DND-41 (cell line): ENCODE measurements around the gene HOMER3.

ENCODE experiments used
- ATAC-seq: fragments of 200-7000 bp; cut with Tn5 transposase; 3 replicates; pipeline ENCODE4 v1.9.1; 2021; ENCODE audit warnings: low read depth; ENCODE audit not compliant: insufficient read depth
- DNase-seq: peaks from one replicate; pipeline ENCODE4 v3.0.0-alpha.2; 2020
- H2AFZ ChIP-seq: 2 replicates; pipeline ENCODE4 v1.6.0; 2012; ENCODE audit warnings: low read depth, low read length
- H3K27ac ChIP-seq: 2 replicates; pipeline ENCODE4 v1.5.1; 2012; ENCODE audit warnings: low read length, inconsistent platforms
- H3K27me3 ChIP-seq: fragments of 200-600 bp; sonication (generic); 2 replicates; pipeline ENCODE4 v1.6.0; 2012; ENCODE audit warnings: low read length, mild to moderate bottlenecking, inconsistent platforms; ENCODE audit not compliant: insufficient read depth, poor library complexity
- H3K36me3 ChIP-seq: 2 replicates; pipeline ENCODE4 v1.5.1; 2012; ENCODE audit warnings: low read length, inconsistent platforms; ENCODE audit not compliant: insufficient read depth
- H3K4me1 ChIP-seq: 2 replicates; pipeline ENCODE4 v1.5.1; 2012; ENCODE audit warnings: mild to moderate bottlenecking, low read length; ENCODE audit not compliant: insufficient read depth
- H3K4me2 ChIP-seq: 2 replicates; pipeline ENCODE4 v1.6.0; 2012; ENCODE audit warnings: mild to moderate bottlenecking, moderate library complexity, low read length, inconsistent platforms; ENCODE audit not compliant: insufficient read depth
- H3K4me3 ChIP-seq, 2 experiments: fragments of 200-600 bp in 1 of 2; shearing (Covaris generic) in 1 of 2; 2 replicates each; pipeline ENCODE4 v1.5.1; 2012 to 2016; ENCODE audit warnings: inconsistent platforms in 2 of 2, low read length in 2 of 2, mild to moderate bottlenecking in 2 of 2, low read depth in 1 of 2, moderate library complexity in 1 of 2
- H3K79me2 ChIP-seq: 2 replicates; pipeline ENCODE4 v1.6.0; 2012; ENCODE audit warnings: low read length, inconsistent platforms; ENCODE audit not compliant: insufficient read depth
- H3K9ac ChIP-seq: 2 replicates; pipeline ENCODE4 v1.6.0; 2012; ENCODE audit warnings: low read depth, mild to moderate bottlenecking, inconsistent platforms, low read length, moderate library complexity
- H3K9me3 ChIP-seq: 2 replicates; pipeline ENCODE4 v1.5.1; 2012; ENCODE audit warnings: low read length, moderate library complexity, mild to moderate bottlenecking, inconsistent platforms; ENCODE audit not compliant: insufficient read depth, severe bottlenecking
- H4K20me1 ChIP-seq: 2 replicates; pipeline ENCODE4 v1.6.0; 2012; ENCODE audit warnings: low read length; ENCODE audit not compliant: insufficient read depth
- CTCF ChIP-seq: IDR thresholded peaks from 2 replicates; pipeline ENCODE4 v1.5.1; 2012; ENCODE audit warnings: borderline replicate concordance, low read length, moderate library complexity, mild to moderate bottlenecking; ENCODE audit not compliant: poor library complexity, severe bottlenecking; ENCODE audit errors: extremely low read depth
- EZH2 ChIP-seq: IDR thresholded peaks from 3 replicates; pipeline ENCODE4 v1.6.1; 2012; ENCODE audit warnings: borderline replicate concordance, low read depth, mild to moderate bottlenecking, moderate library complexity, low read length, inconsistent platforms; ENCODE audit not compliant: severe bottlenecking

Gene HOMER3

GRCh38 chr19:18946335-18946734 lies 5.3 kb upstream of the HOMER3 start:
- H3K9ac ChIP-seq = no peak overlapping the region

GRCh38 chr19:18945297-18945696 lies 4.3 kb upstream of the HOMER3 start:
- ATAC-seq = no peak
- H3K27me3 ChIP-seq = no peaks in the 10 kb centered on the region
- H2AFZ ChIP-seq = no peak overlapping the region
- DNase-seq = no peak
- H3K4me3 ChIP-seq = no peak overlapping the region
- H3K9ac ChIP-seq = no peak overlapping the region
- peaks cover 10% of the 10 kb centered on the region for H3K4me1 ChIP-seq
- H3K27ac ChIP-seq = no peak overlapping the region
- H3K79me2 ChIP-seq = no peaks in the 10 kb centered on the region
- H3K4me2 ChIP-seq = no peak overlapping the region
- no peaks in the 10 kb centered on the region for H3K9me3 ChIP-seq
- TF ChIP-seq CTCF (no peak), EZH2 (no peak)
- no peaks in the 10 kb centered on the region for H4K20me1 ChIP-seq
- no peaks in the 10 kb centered on the region for H3K36me3 ChIP-seq

More at GRCh38 chr19:18946335-18946734, 5.3 kb upstream of the HOMER3 start:
- Histone ChIP-seq H3K27ac (no peak overlapping the region), H3K79me2 (no peaks in the 10 kb centered on the region), H4K20me1 (no peaks in the 10 kb centered on the region), H2AFZ (no peak overlapping the region), H3K27me3 (no peaks in the 10 kb centered on the region), H3K4me2 (no peak overlapping the region), H3K4me1 (peaks cover 3% of the 10 kb centered on the region; the same call in 1 of the 2 replicates), H3K4me3 (no peak overlapping the region), H3K36me3 (no peaks in the 10 kb centered on the region), H3K9me3 (no peaks in the 10 kb centered on the region)
- TF ChIP-seq EZH2 = no peak
- DNase-seq (no peak), ATAC-seq (no peak)

GRCh38 chr19:18943465-18943864 lies 2.4 kb upstream of the HOMER3 start:
- H4K20me1 ChIP-seq = no peaks in the 10 kb centered on the region
- no peaks in the 10 kb centered on the region for H3K36me3 ChIP-seq
- no peaks in the 10 kb centered on the region for H3K27me3 ChIP-seq
- TF ChIP-seq CTCF = no peak
- TF ChIP-seq EZH2 = no peak
- H3K4me1 ChIP-seq = peaks cover 17% of the 10 kb centered on the region
- H3K4me2 ChIP-seq = no peak overlapping the region
- DNase-seq (no peak), ATAC-seq (no peak)
- no peak overlapping the region for H3K9ac ChIP-seq
- H3K79me2 ChIP-seq = no peaks in the 10 kb centered on the region
- H3K9me3 ChIP-seq = no peaks in the 10 kb centered on the region
- no peak overlapping the region for H3K4me3 ChIP-seq
- H3K27ac ChIP-seq = no peak overlapping the region
- no peak overlapping the region for H2AFZ ChIP-seq

- Histone ChIP-seq H3K4me1 (peaks cover 17% of the 10 kb centered on the region), H2AFZ (no peak overlapping the region), H4K20me1 (no peaks in the 10 kb centered on the region), H3K4me2 (no peak overlapping the region), H3K4me3 (no peak overlapping the region), H3K27ac (no peak overlapping the region), H3K79me2 (no peaks in the 10 kb centered on the region), H3K27me3 (no peaks in the 10 kb centered on the region), H3K9ac (no peak overlapping the region), H3K36me3 (no peaks in the 10 kb centered on the region), H3K9me3 (no peaks in the 10 kb centered on the region)
- DNase-seq (no peak), ATAC-seq (no peak)
- TF ChIP-seq EZH2 (no peak), CTCF (no peak)
Measured at GRCh38 chr19:18942692-18943091, 1.7 kb upstream of the HOMER3 start.
